ENCODE data around the gene FRAT1. TPM values are rescaled to one million over a fixed set of nuclear protein-coding genes. Genes with fewer than 3 reads are reported as not detected.
A peak's percentile ranks its signal among the peaks of the same experiment; 100 is the strongest.

FRAT1 gene
- total and polyA plus RNA-seq, 2 donors (not counting 3 experiments of a cell fraction or from before 2014, with no cell fraction given), result 2.2 to 3.2 TPM

DNA sequence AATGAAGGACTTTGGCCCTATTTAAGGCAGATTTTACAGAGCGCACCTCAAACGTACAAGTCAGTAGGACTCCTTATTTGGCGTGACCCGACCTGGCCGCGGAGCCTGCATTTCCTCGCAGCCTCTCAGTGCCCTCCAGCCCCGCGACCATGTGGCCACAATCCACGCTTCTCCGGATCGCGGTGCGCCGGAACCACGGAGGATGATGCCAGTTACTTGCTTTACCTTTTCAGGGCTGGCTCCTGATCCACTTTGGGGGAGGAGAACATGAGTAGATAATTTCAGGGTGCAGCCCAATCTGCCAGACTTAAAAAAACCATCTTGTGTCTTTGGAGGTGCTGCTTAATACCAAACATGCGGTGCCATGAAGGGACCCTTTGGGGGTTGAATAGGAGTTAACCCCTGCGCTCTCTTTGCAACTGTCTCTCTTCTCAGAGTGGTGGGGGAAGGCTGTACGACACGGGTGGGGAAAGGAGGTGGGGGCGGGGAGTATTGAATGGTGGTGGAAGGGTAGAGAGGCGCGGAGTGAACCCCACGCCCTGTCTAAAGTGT is 1.5 kb downstream of the FRAT1 start:
- no peaks in the 10 kb centered on the region for H3K79me2 ChIP-seq (ENCODE audit: control insufficient read depth, insufficient read depth, low read length)
- peak overlapping the region; percentile 95 for H3K4me2 ChIP-seq (ENCODE audit: insufficient read depth, low read length)
- no peak overlapping the region for H3K9ac ChIP-seq (replicated peaks; ENCODE audit: extremely low read depth, insufficient read depth, low read length)
- POLR2A ChIA-PET, result interaction anchor here (1.9 kb wide), 1 partner anchor 13 kb away, joined by 10 read pairs; the partner anchor contains the start of gene FRAT2
- TF ChIP-seq EZH2 (IDR thresholded peaks at IDR 0.05; ENCODE audit: borderline replicate concordance, low read depth, low read length, severe bottlenecking), result peak; percentile 79
- no peak for TF ChIP-seq POLR2A (IDR thresholded peaks at IDR 0.05; ENCODE audit: low read depth, low read length)
- TF ChIP-seq, protein P1, sequence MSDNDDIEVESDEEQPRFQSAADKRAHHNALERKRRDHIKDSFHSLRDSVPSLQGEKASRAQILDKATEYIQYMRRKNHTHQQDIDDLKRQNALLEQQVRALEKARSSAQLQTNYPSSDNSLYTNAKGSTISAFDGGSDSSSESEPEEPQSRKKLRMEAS (IDR thresholded peaks at IDR 0.05; ENCODE audit: insufficient read depth, insufficient read length), result no peak
- no peak for TF ChIP-seq POLR2AphosphoS5 (IDR thresholded peaks at IDR 0.05; ENCODE audit: insufficient read depth, low read depth, low read length)
- TF ChIP-seq FOS (IDR thresholded peaks at IDR 0.05; ENCODE audit: borderline replicate concordance, insufficient read depth, low read length), result no peak
- no peak for TF ChIP-seq MYC (IDR thresholded peaks at IDR 0.05; ENCODE audit: low read depth, low read length)
- TF ChIP-seq, protein P2, sequence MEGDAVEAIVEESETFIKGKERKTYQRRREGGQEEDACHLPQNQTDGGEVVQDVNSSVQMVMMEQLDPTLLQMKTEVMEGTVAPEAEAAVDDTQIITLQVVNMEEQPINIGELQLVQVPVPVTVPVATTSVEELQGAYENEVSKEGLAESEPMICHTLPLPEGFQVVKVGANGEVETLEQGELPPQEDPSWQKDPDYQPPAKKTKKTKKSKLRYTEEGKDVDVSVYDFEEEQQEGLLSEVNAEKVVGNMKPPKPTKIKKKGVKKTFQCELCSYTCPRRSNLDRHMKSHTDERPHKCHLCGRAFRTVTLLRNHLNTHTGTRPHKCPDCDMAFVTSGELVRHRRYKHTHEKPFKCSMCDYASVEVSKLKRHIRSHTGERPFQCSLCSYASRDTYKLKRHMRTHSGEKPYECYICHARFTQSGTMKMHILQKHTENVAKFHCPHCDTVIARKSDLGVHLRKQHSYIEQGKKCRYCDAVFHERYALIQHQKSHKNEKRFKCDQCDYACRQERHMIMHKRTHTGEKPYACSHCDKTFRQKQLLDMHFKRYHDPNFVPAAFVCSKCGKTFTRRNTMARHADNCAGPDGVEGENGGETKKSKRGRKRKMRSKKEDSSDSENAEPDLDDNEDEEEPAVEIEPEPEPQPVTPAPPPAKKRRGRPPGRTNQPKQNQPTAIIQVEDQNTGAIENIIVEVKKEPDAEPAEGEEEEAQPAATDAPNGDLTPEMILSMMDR (IDR thresholded peaks at IDR 0.05; ENCODE audit: extremely low read depth in 1 of 2, insufficient read depth in 1 of 2, low read depth in 1 of 2, low read length in 2 of 2), result no peak
- no peak for TF ChIP-seq GATA2 (IDR thresholded peaks at IDR 0.05; ENCODE audit: insufficient read depth, insufficient read length, low read depth, low read length)
- DNase-seq (ENCODE audit: low read depth, low spot score) (no peak), FAIRE-seq (no peak)
- H3K9me3 ChIP-seq (replicated peaks; ENCODE audit: control insufficient read depth, insufficient read depth, low read length), result no peaks in the 10 kb centered on the region
- BruUV-seq (replicated peaks), result no TSS peak
- no peaks in the 10 kb centered on the region for H3K9me1 ChIP-seq (replicated peaks; ENCODE audit: control insufficient read depth, extremely low read depth, insufficient read depth, low read length)
- H3K27me3 ChIP-seq (ENCODE audit: control insufficient read depth in 2 of 2, insufficient read depth in 2 of 2, low read length in 2 of 2), result no peaks in the 10 kb centered on the region
- intact Hi-C loops (cut with micrococcal nuclease), result loop anchor here (1.0 kb wide), 1 partner anchor 12 kb away; no protein-coding TSS in a partner anchor
- H3K4me1 ChIP-seq (ENCODE audit: control insufficient read depth, extremely low read depth, insufficient read depth, low read length), result peaks cover 15% of the 10 kb centered on the region
- no peaks in the 10 kb centered on the region for H4K20me1 ChIP-seq (replicated peaks; ENCODE audit: control insufficient read depth, extremely low read depth, insufficient read depth, low read length)
- H3K27ac ChIP-seq (ENCODE audit: insufficient read depth, low read depth, low read length), result no peak overlapping the region
- peak overlapping the region in 2 of 3 experiments; percentile 58 to 74 for H3K4me3 ChIP-seq (replicated peaks in 1 of 3; ENCODE audit: insufficient read depth in 1 of 3, low read depth in 1 of 3, low read length in 3 of 3)
- CTCF ChIA-PET, result interaction anchor here (0.6 to 4.3 kb wide), 5 partner anchors 12 to 248 kb away, joined by 3 to 37 read pairs (median 18); no protein-coding TSS in a partner anchor
- H3K36me3 ChIP-seq (ENCODE audit: control insufficient read depth in 2 of 2, extremely low read depth in 1 of 2, insufficient read depth in 2 of 2, low read length in 2 of 2), result no peaks in the 10 kb centered on the region
- dilution Hi-C loops (cut with MboI; ENCODE audit: extremely low pct_ligation_motif_present, low sequenced_read_pairs), result no loop called here
- peak overlapping the region; percentile 43 for H2AFZ ChIP-seq (ENCODE audit: low read depth, low read length)

Measured in endothelial cell of umbilical vein (primary cell).